PC-3 (cell line): ENCODE measurements around the gene NRXN2.

Source experiments
- CTCF ChIP-seq: fragments of 300-600 bp; sonication (generic); conservative IDR thresholded peaks from 2 replicates; pipeline ENCODE4 v1.5.1; 2017; ENCODE audit warnings: antibody characterized with exemption, low read depth, mild to moderate bottlenecking, low read length
- EZH2 ChIP-seq: fragments of 300-600 bp; sonication (generic); IDR thresholded peaks from one replicate; pipeline ENCODE4 v1.6.1; 2017; ENCODE audit warnings: antibody characterized with exemption, mild to moderate bottlenecking, low read length; ENCODE audit not compliant: unreplicated experiment
- EZH2phosphoT487 ChIP-seq: fragments of 300-600 bp; sonication (generic); IDR thresholded peaks from 2 replicates; pipeline ENCODE4 v1.6.1; 2018; ENCODE audit warnings: mild to moderate bottlenecking, antibody characterized with exemption, low read length, borderline replicate concordance

GRCh38 chr11:64558869-64559268 is 164.1 kb downstream of the NRXN2 start:
- TF ChIP-seq CTCF (no peak), EZH2 (no peak), EZH2phosphoT487 (no peak)
